T-cell (primary cell): ENCODE results near the gene UBE2I. TPM values are rescaled to one million over a fixed set of nuclear protein-coding genes. Genes with fewer than 3 reads are reported as not detected.

Source experiments
- ATAC-seq, 4 experiments: fragments of 200-7000 bp in 3 of 4; fragments of 150-1000 bp in 1 of 4; cut with Tn5 transposase; replicated peaks in 1 of 4; 1 replicate in 3 of 4; 2 replicates in 1 of 4; pipeline ENCODE4 v1.10.0; 2021; ENCODE audit warnings: moderate library complexity in 3 of 4, mild to moderate bottlenecking in 2 of 4, moderate number of reproducible peaks in 1 of 4
- CTCF ChIA-PET, 2 donors: fragments of 300-600 bp; sonication (Branson Sonifier 250); formaldehyde crosslinking; loops; one replicate each; lab custom pipeline; 2022; ENCODE audit warnings: antibody characterized with exemption in 2 of 2; lab: Charles Lee
- POLR2A ChIA-PET, 2 donors: fragments of 300-600 bp; sonication (Branson Sonifier 250); formaldehyde crosslinking; loops; one replicate each; lab custom pipeline; 2022; ENCODE audit warnings: antibody characterized with exemption in 2 of 2; lab: Charles Lee
- DNase-seq, 35 experiments: peaks; one replicate each; pipeline versions ENCODE4 v3.0.0 to v3.0.0-alpha.2; 2013 to 2023
- H3K27ac ChIP-seq: one replicate; pipeline ENCODE4 v1.5.1; 2013; ENCODE audit warnings: low read length
- H3K27me3 ChIP-seq, 2 experiments: replicated peaks in 1 of 2; 1 replicate in 1 of 2; 2 replicates in 1 of 2; pipeline versions ENCODE4 v1.6.1 to v1.7.0; 2013; ENCODE audit warnings: low read length in 1 of 2, mixed read lengths in 1 of 2; ENCODE audit not compliant: control insufficient read depth in 2 of 2, insufficient read depth in 2 of 2; ENCODE audit errors: extremely low read depth in 1 of 2
- H3K36me3 ChIP-seq, 2 donors: 1 replicate in 1 of 2; 2 replicates in 1 of 2; pipeline versions ENCODE4 v1.6.1 to v1.7.0; 2013; ENCODE audit warnings: low read length in 1 of 2; ENCODE audit not compliant: control insufficient read depth in 2 of 2, insufficient read depth in 1 of 2; ENCODE audit errors: extremely low read depth in 1 of 2
- H3K4me1 ChIP-seq, 2 experiments: 1 replicate in 1 of 2; 2 replicates in 1 of 2; pipeline versions ENCODE4 v1.6.1 to v1.7.0; 2013; ENCODE audit warnings: low read length in 2 of 2, mixed read lengths in 1 of 2; ENCODE audit not compliant: insufficient read depth in 2 of 2, control insufficient read depth in 1 of 2; ENCODE audit errors: extremely low read depth in 1 of 2
- H3K4me3 ChIP-seq, 2 donors: 1 replicate in 1 of 2; 2 replicates in 1 of 2; pipeline versions ENCODE4 v1.5.1 to v1.7.0; 2013; ENCODE audit warnings: mild to moderate bottlenecking in 2 of 2, low read length in 1 of 2, moderate library complexity in 1 of 2; ENCODE audit not compliant: control insufficient read depth in 1 of 2; ENCODE audit errors: extremely low read depth in 1 of 2
- H3K9me3 ChIP-seq: 2 replicates; pipeline ENCODE4 v1.7.0; 2013
- H3K27ac Mint-ChIP-seq, 2 donors: one replicate each; pipeline ENCODE4 v1.8.0; 2020 to 2021; ENCODE audit warnings: mild to moderate bottlenecking in 2 of 2, mixed read lengths in 2 of 2
- H3K27me3 Mint-ChIP-seq, 2 donors: one replicate each; pipeline ENCODE4 v1.8.0; 2021 to 2022; ENCODE audit warnings: mixed read lengths in 2 of 2
- H3K36me3 Mint-ChIP-seq: one replicate; pipeline ENCODE4 v1.8.0; 2021; ENCODE audit warnings: mixed read lengths
- H3K4me1 Mint-ChIP-seq, 3 donors: one replicate each; pipeline ENCODE4 v1.8.0; 2020 to 2022; ENCODE audit warnings: mixed read lengths in 3 of 3, mild to moderate bottlenecking in 1 of 3
- H3K4me3 Mint-ChIP-seq, 3 donors: one replicate each; pipeline ENCODE4 v1.8.0; 2020 to 2022; ENCODE audit warnings: mild to moderate bottlenecking in 3 of 3, mixed read lengths in 3 of 3, moderate library complexity in 3 of 3
- H3K9me3 Mint-ChIP-seq, 3 donors: one replicate each; pipeline ENCODE4 v1.8.0; 2020 to 2022; ENCODE audit warnings: mixed read lengths in 3 of 3
- WGBS: methylation state at CpG from one replicate; pipeline ENCODE4 v1.1.5; 2013; ENCODE audit warnings: missing lambda C conversion rate; ENCODE audit not compliant: insufficient coverage; 5-methylcytosine and 5-hydroxymethylcytosine counted together
- total RNA-seq, 35 experiments: library from RNA in 6 of 35; stranded (reverse) in 6 of 35; fragments of 120-200 nt in 1 of 35; gene quantifications; one replicate each; pipeline versions ENCODE4 v1.2.1 to v1.2.4 and lab custom pipeline; 2013 to 2026

UBE2I gene
- total RNA-seq, 5 donors from 2014 or later (not counting 1 experiment from before 2014, with no cell fraction given): 173 to 247 (median 190) TPM

DNA sequence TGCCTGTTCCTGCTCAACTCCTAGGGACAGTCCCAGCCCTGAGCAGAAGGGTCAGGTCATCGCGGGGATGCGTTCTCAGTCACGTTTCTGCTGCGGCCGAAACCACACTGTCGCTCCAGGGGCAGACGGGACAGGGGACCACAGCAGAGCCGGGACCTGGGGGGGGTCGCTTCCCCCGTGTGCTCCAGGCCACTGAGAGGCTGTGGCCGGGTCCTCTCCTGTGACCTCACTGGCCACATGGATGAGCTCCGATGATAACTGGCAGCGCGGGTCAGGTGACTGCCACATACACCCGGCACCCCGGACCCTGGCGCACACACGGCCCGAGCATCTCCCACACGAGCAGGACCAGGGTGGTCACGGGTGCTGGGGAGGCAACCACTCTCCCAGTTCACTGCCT, 55.1 kb downstream of the UBE2I start:
- POLR2A ChIA-PET: no interaction called here
- DNase-seq: no peak
- H3K4me3 Mint-ChIP-seq: no peak overlapping the region
- H3K36me3 ChIP-seq: peaks cover 14 to 52% of the 10 kb centered on the region in 2 donors
- no peak overlapping the region for H3K4me3 ChIP-seq
- H3K27me3 ChIP-seq: no peaks in the 10 kb centered on the region
- CTCF ChIA-PET: interaction anchor here in 1 of 2 donors (1.0 kb wide), 1 partner anchor 15 kb away, joined by 3 read pairs; no protein-coding TSS in a partner anchor
- H3K9me3 ChIP-seq: no peaks in the 10 kb centered on the region
- no peak for ATAC-seq
- H3K4me1 Mint-ChIP-seq: peaks cover 0 to 5% (median 2%) of the 10 kb centered on the region in 3 donors
- H3K4me1 ChIP-seq: peaks cover 0 to 4% of the 10 kb centered on the region in 2 experiments
- 84% methylated on average over 18 of the region's 22 CpGs for WGBS
- no peak overlapping the region for H3K27ac Mint-ChIP-seq
- H3K27ac ChIP-seq: no peak overlapping the region
- H3K9me3 Mint-ChIP-seq: no peaks in the 10 kb centered on the region
- peaks cover 2% of the 10 kb centered on the region for H3K36me3 Mint-ChIP-seq
- H3K27me3 Mint-ChIP-seq: no peaks in the 10 kb centered on the region

- Mint-ChIP-seq H3K4me1 (peaks cover 0 to 5% (median 2%) of the 10 kb centered on the region in 3 donors), H3K4me3 (no peak overlapping the region), H3K36me3 (peaks cover 2% of the 10 kb centered on the region), H3K27ac (no peak overlapping the region), H3K27me3 (no peaks in the 10 kb centered on the region), H3K9me3 (no peaks in the 10 kb centered on the region)
- peaks cover 0 to 4% of the 10 kb centered on the region in 2 experiments for H3K4me1 ChIP-seq
- H3K27me3 ChIP-seq: no peaks in the 10 kb centered on the region
- H3K4me3 ChIP-seq: no peak overlapping the region
- peaks cover 14 to 55% of the 10 kb centered on the region in 2 donors for H3K36me3 ChIP-seq
- DNase-seq: no peak
- WGBS: 89% methylated on average over 26 of the region's 29 CpGs
- no peaks in the 10 kb centered on the region for H3K9me3 ChIP-seq
- ChIA-PET CTCF (no interaction called here), POLR2A (interaction anchor here in 1 of 2 donors (0.5 kb wide), 1 partner anchor 14 kb away, joined by 7 read pairs; no protein-coding TSS in a partner anchor)
- ATAC-seq: no peak
- no peak overlapping the region for H3K27ac ChIP-seq
These were observed 56.8 kb downstream of the UBE2I start for GRCh38 chr16:1366060-1366711.

DNA sequence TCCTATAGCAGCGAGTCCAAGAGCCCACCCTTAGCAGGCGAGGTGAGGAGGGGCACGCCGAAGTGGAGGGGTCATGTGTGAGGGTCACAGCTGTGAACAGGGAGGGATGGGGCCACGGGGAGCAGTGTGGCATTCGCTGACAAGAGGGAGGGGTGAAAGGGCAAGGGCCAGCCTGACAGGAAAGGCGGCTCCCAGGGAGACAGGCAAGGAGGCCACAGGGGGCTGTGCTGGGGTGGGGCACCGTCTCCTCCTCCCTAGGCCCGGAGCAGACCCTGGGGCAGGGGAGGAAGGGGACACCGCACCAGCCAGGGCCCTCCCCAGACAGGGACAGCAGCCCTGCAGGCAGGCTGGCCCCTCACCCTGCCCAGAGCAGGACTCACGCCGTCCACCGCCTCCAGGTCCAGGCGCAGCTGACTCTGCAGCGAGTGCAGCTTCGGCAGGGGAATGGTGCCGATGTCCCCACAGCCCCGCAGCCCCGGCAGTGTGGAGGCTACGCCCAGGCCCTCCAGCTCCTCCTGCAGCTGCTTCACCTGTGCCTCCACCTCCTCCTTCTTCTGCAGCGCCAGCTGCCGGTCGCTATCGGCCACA, 57.4 kb downstream of the UBE2I start:
- H3K9me3 ChIP-seq: no peaks in the 10 kb centered on the region
- peaks cover 2% of the 10 kb centered on the region for H3K36me3 Mint-ChIP-seq
- no peaks in the 10 kb centered on the region for H3K27me3 Mint-ChIP-seq
- CTCF ChIA-PET: interaction anchor here in 1 of 2 donors (0.6 kb wide), 1 partner anchor 11 kb away, joined by 7 read pairs; no protein-coding TSS in a partner anchor
- no peak for DNase-seq
- no peak for ATAC-seq
- POLR2A ChIA-PET: no interaction called here
- H3K4me3 Mint-ChIP-seq: no peak overlapping the region
- no peaks in the 10 kb centered on the region for H3K27me3 ChIP-seq
- no peaks in the 10 kb centered on the region for H3K9me3 Mint-ChIP-seq
- H3K27ac Mint-ChIP-seq: no peak overlapping the region
- peaks cover 13 to 52% of the 10 kb centered on the region in 2 donors for H3K36me3 ChIP-seq
- H3K4me1 Mint-ChIP-seq: peaks cover 0 to 5% (median 2%) of the 10 kb centered on the region in 3 donors
- 97% methylated on average over 23 of the region's 24 CpGs for WGBS
- H3K4me1 ChIP-seq: peaks cover 0 to 4% of the 10 kb centered on the region in 2 experiments
- H3K27ac ChIP-seq: no peak overlapping the region
- no peak overlapping the region for H3K4me3 ChIP-seq

GRCh38 chr16:1367486-1368174, 58.2 kb downstream of the UBE2I start:
- peaks cover 12 to 44% of the 10 kb centered on the region in 2 donors for H3K36me3 ChIP-seq
- Mint-ChIP-seq H3K36me3 (peaks cover 2% of the 10 kb centered on the region), H3K4me3 (no peak overlapping the region), H3K27ac (no peak overlapping the region), H3K9me3 (no peaks in the 10 kb centered on the region), H3K27me3 (no peaks in the 10 kb centered on the region), H3K4me1 (peaks cover 0 to 5% (median 2%) of the 10 kb centered on the region in 3 donors)
- CTCF ChIA-PET: interaction anchor here in 1 of 2 donors (0.6 kb wide), 1 partner anchor 11 kb away, joined by 7 read pairs; no protein-coding TSS in a partner anchor
- DNase-seq (no peak), ATAC-seq (no peak)
- no peaks in the 10 kb centered on the region for H3K9me3 ChIP-seq
- peaks cover 0 to 4% of the 10 kb centered on the region in 2 experiments for H3K4me1 ChIP-seq
- no peaks in the 10 kb centered on the region for H3K27me3 ChIP-seq
- no peak overlapping the region for H3K27ac ChIP-seq
- H3K4me3 ChIP-seq: no peak overlapping the region
- WGBS: 94% methylated on average over 14 of the region's 27 CpGs
- POLR2A ChIA-PET: no interaction called here

DNA sequence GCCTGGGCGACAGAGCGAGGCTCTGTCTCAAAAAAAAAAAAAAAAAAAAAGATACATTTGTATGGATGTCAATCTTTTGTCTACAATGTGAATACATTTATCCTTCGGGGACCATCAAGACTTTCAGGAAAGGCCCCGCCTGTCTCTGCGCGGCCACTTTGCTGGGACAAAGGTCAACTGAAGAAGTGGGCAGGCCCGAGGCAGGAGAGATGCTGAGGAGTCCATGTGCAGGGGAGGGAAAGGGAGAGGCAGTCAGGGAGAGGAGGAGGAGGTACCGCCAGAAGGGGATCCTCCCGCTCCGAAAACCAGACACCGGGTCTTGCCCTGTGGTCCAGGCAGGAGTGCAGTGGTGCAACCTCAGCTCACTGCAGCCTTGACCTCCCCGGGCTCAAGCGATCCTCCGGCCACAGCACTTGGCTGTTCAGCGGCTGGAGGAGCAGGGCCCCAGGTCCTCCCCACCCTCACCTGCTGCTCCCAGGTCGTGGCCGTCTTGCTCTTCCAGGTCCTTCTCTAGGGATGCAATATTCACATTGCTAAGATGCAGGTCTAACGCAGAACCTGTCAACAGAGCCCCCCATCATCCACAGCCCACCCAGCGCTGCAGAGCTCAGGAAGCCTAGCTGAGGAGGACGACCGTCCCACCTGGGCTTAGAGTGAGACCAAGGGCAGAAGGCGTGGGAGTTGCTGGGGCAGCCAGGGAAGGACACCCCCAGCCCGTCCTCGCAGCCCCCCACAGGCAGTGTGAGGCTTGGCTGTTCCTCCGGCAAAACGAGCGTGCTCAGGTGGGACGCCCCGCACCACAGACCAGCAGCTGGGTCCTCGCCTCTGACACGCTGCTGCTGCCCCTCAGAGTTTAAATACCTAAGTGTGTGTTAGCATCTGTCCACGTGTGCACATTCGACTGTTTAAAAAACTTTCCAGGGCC, 61.9 kb downstream of the UBE2I start:
- H3K9me3 ChIP-seq: no peaks in the 10 kb centered on the region
- no peaks in the 10 kb centered on the region for H3K27me3 ChIP-seq
- Mint-ChIP-seq H3K27me3 (no peaks in the 10 kb centered on the region), H3K27ac (no peak overlapping the region), H3K4me1 (no peaks in the 10 kb centered on the region), H3K36me3 (peaks cover 1% of the 10 kb centered on the region), H3K9me3 (no peaks in the 10 kb centered on the region), H3K4me3 (no peak overlapping the region)
- no peak overlapping the region for H3K4me3 ChIP-seq
- CTCF ChIA-PET: interaction anchor here in 1 of 2 donors (0.7 kb wide), 1 partner anchor 89 kb away, joined by 3 read pairs; no protein-coding TSS in a partner anchor
- H3K36me3 ChIP-seq: peaks cover 10 to 32% of the 10 kb centered on the region in 2 donors
- 97% methylated on average over 26 of the region's 33 CpGs for WGBS
- ATAC-seq (no peak), DNase-seq (no peak)
- H3K4me1 ChIP-seq: no peaks in the 10 kb centered on the region
- POLR2A ChIA-PET: no interaction called here
- no peak overlapping the region for H3K27ac ChIP-seq
